CD14-positive monocyte (primary cell): ENCODE measurements around the gene ITGB2. TPM values are rescaled to one million over a fixed set of nuclear protein-coding genes. Genes with fewer than 3 reads are reported as not detected.

Experiments used
- DNase-seq, 3 donors: peaks; one replicate each; pipeline ENCODE4 v3.0.0-alpha.2; 2011 to 2022
- H2AFZ ChIP-seq: 2 replicates; pipeline ENCODE4 v1.6.0; 2012; ENCODE audit warnings: mild to moderate bottlenecking, low read depth, low read length, inconsistent platforms; ENCODE audit not compliant: insufficient read depth, poor library complexity, severe bottlenecking
- H3K27ac ChIP-seq, 2 donors: 1 replicate in 1 of 2; 2 replicates in 1 of 2; pipeline ENCODE4 v1.5.1; 2012 to 2013; ENCODE audit warnings: low read length in 2 of 2, control low read depth in 1 of 2, inconsistent platforms in 1 of 2, low read depth in 1 of 2, mild to moderate bottlenecking in 1 of 2
- H3K27me3 ChIP-seq, 2 donors: one replicate each; pipeline versions ENCODE4 v1.6.0 to v1.6.1; 2011 to 2013; ENCODE audit warnings: low read length in 2 of 2; ENCODE audit not compliant: control insufficient read depth in 2 of 2, insufficient read depth in 2 of 2
- H3K36me3 ChIP-seq, 2 donors: replicated peaks in 1 of 2; 1 replicate in 1 of 2; 2 replicates in 1 of 2; pipeline versions ENCODE4 v1.5.1 to v1.6.1; 2012 to 2013; ENCODE audit warnings: low read length in 2 of 2, control low read depth in 1 of 2, inconsistent platforms in 1 of 2, mild to moderate bottlenecking in 1 of 2; ENCODE audit not compliant: insufficient read depth in 2 of 2, control insufficient read depth in 1 of 2
- H3K4me1 ChIP-seq, 2 donors: 1 replicate in 1 of 2; 2 replicates in 1 of 2; pipeline versions ENCODE4 v1.5.1 to v1.6.1; 2012 to 2013; ENCODE audit warnings: low read length in 2 of 2, control low read depth in 1 of 2, inconsistent platforms in 1 of 2, mild to moderate bottlenecking in 1 of 2, moderate library complexity in 1 of 2; ENCODE audit not compliant: insufficient read depth in 2 of 2, control insufficient read depth in 1 of 2
- H3K4me2 ChIP-seq: replicated peaks from 2 replicates; pipeline ENCODE3; 2012; ENCODE audit warnings: low read length, moderate library complexity, mild to moderate bottlenecking; ENCODE audit not compliant: poor library complexity, severe bottlenecking; ENCODE audit errors: extremely low read depth
- H3K4me3 ChIP-seq, 3 experiments: fragments of 200-600 bp in 1 of 3; sonication (generic) in 1 of 3; replicated peaks in 1 of 3; 1 replicate in 2 of 3; 2 replicates in 1 of 3; pipeline ENCODE4 v1.5.1; 2011 to 2013; ENCODE audit warnings: low read length in 3 of 3, mild to moderate bottlenecking in 3 of 3, control low read depth in 2 of 3, low read depth in 2 of 3, inconsistent platforms in 1 of 3, moderate library complexity in 1 of 3
- H3K79me2 ChIP-seq: 2 replicates; pipeline ENCODE4 v1.6.0; 2012; ENCODE audit warnings: mild to moderate bottlenecking, control low read depth, inconsistent platforms, low read length, moderate library complexity; ENCODE audit not compliant: insufficient read depth
- H3K9ac ChIP-seq: 2 replicates; pipeline ENCODE4 v1.6.0; 2017; ENCODE audit warnings: low read length, mild to moderate bottlenecking; ENCODE audit not compliant: insufficient read depth, poor library complexity, severe bottlenecking
- H3K9me3 ChIP-seq, 2 donors: replicated peaks in 1 of 2; 1 replicate in 1 of 2; 2 replicates in 1 of 2; pipeline versions ENCODE4 v1.5.1 to v1.6.1; 2012 to 2013; ENCODE audit warnings: low read length in 2 of 2, control low read depth in 1 of 2; ENCODE audit not compliant: control insufficient read depth in 1 of 2, insufficient read depth in 1 of 2
- H4K20me1 ChIP-seq: 2 replicates; pipeline ENCODE4 v1.6.0; 2012; ENCODE audit warnings: mild to moderate bottlenecking, low read length, control low read depth, moderate library complexity; ENCODE audit not compliant: insufficient read depth
- H3K27ac Mint-ChIP-seq, 7 donors: one replicate each; pipeline ENCODE4 v1.8.0; 2020; ENCODE audit warnings: mild to moderate bottlenecking in 7 of 7, mixed read lengths in 7 of 7, moderate library complexity in 6 of 7, inconsistent platforms in 2 of 7
- H3K27me3 Mint-ChIP-seq, 3 donors: one replicate each; pipeline ENCODE4 v1.8.0; 2021 to 2022; ENCODE audit warnings: low read depth in 3 of 3, mild to moderate bottlenecking in 3 of 3, mixed read lengths in 3 of 3, moderate library complexity in 3 of 3, inconsistent platforms in 1 of 3
- H3K36me3 Mint-ChIP-seq, 2 donors: one replicate each; pipeline ENCODE4 v1.8.0; 2020; ENCODE audit warnings: mixed read lengths in 2 of 2, inconsistent platforms in 1 of 2, mild to moderate bottlenecking in 1 of 2
- H3K4me1 Mint-ChIP-seq: one replicate; pipeline ENCODE4 v1.8.0; 2020; ENCODE audit warnings: mild to moderate bottlenecking, mixed read lengths
- H3K4me3 Mint-ChIP-seq, 2 donors: one replicate each; pipeline ENCODE4 v1.8.0; 2020; ENCODE audit warnings: mild to moderate bottlenecking in 2 of 2, mixed read lengths in 2 of 2, moderate library complexity in 1 of 2
- H3K9me3 Mint-ChIP-seq, 7 donors: one replicate each; pipeline ENCODE4 v1.8.0; 2020 to 2022; ENCODE audit warnings: mixed read lengths in 7 of 7, mild to moderate bottlenecking in 6 of 7, moderate library complexity in 6 of 7, inconsistent platforms in 2 of 7
- WGBS: methylation state at CpG from one replicate; pipeline ENCODE4 v1.1.5; 2013; ENCODE audit warnings: missing lambda C conversion rate; ENCODE audit not compliant: insufficient coverage; 5-methylcytosine and 5-hydroxymethylcytosine counted together
- intact Hi-C, 2 donors: fragments of 100-400 bp; cut with micrococcal nuclease; formaldehyde crosslinking; loops; one replicate each; pipeline versions ENCODE4 v1.15.0 to v1.15.1; 2023
- polyA plus RNA-seq, 3 donors: library from polyadenylated mRNA; depleted of rRNA in 1 of 3; unstranded in 2 of 3; stranded (reverse) in 1 of 3; fragments of 300-500 nt in 2 of 3; fragments of >200 nt in 1 of 3; fragmentation: Illumina TruSeq in 2 of 3; gene quantifications; 1 replicate in 2 of 3; 2 replicates in 1 of 3; pipeline ENCODE4 v1.2.3, GENCODE V29; 2012 to 2021
- TF ChIP-seq, protein P1 (sequence below): fragments of 200-600 bp; IDR thresholded peaks from one replicate; pipeline ENCODE4 v1.8.0; 2022; ENCODE audit warnings: antibody characterized with exemption, mild to moderate bottlenecking

Gene ITGB2
- polyA plus RNA-seq, 3 donors = 1,470 to 1,628 (median 1,602) TPM

DNA sequence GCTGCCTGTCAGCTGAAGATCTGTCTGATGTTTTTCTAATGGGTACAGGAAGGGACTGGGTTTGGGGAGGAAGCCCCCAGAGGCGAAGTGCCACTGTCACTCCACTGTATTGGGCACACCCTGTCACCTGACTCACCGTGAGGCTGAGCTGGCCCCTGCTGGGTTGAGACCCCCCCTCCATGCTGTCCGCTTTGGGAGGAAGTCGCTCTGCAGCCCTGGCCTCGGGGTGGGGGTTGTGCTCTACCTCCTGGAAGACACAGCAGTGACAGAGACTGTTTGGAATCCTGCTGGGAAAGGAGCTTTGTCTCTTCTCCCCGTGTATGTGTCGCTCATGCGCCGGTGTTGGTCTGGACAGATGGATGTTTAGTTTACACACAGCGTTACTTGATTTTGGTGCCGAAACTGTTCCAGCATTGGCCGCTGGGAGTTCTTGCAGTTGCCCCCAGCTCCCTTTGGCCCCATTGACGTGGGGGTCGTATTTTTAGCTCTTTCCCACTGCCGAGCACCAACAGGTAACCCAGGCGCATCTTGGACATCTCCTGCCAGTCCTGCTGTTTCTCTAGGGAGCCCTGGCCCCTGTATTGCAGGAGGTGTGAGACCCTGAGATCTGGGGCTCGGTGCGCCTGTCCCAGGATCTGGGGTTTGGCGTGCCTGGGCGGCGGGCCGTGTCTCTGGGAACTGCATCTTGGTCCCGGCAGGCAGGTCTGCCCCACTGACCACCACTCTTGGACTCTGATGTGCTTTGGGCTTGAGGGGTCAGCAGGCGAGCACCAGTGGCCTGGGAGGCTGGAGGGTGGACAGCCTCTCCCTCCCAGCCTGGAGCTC is 49.4 kb upstream of the ITGB2 start:
- no peak overlapping the region for H3K4me2 ChIP-seq
- DNase-seq = peak; percentile 79 to 86 (median 81)
- WGBS = 85% methylated on average over 19 of the region's 24 CpGs
- no peaks in the 10 kb centered on the region for H4K20me1 ChIP-seq
- H3K36me3 Mint-ChIP-seq = peaks cover 21 to 49% of the 10 kb centered on the region in 2 donors
- peaks cover 0 to 2% (median 0%) of the 10 kb centered on the region in 7 donors for H3K9me3 Mint-ChIP-seq
- H3K4me3 Mint-ChIP-seq = peak overlapping the region; percentile 54 to 69
- TF ChIP-seq, protein P1, sequence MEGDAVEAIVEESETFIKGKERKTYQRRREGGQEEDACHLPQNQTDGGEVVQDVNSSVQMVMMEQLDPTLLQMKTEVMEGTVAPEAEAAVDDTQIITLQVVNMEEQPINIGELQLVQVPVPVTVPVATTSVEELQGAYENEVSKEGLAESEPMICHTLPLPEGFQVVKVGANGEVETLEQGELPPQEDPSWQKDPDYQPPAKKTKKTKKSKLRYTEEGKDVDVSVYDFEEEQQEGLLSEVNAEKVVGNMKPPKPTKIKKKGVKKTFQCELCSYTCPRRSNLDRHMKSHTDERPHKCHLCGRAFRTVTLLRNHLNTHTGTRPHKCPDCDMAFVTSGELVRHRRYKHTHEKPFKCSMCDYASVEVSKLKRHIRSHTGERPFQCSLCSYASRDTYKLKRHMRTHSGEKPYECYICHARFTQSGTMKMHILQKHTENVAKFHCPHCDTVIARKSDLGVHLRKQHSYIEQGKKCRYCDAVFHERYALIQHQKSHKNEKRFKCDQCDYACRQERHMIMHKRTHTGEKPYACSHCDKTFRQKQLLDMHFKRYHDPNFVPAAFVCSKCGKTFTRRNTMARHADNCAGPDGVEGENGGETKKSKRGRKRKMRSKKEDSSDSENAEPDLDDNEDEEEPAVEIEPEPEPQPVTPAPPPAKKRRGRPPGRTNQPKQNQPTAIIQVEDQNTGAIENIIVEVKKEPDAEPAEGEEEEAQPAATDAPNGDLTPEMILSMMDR = no peak
- peak overlapping the region; percentile 89 to 97 (median 96) for H3K27ac Mint-ChIP-seq
- H3K27ac ChIP-seq = peak overlapping the region; percentile 34 to 93
- peaks cover 1 to 6% (median 4%) of the 10 kb centered on the region in 3 donors for H3K27me3 Mint-ChIP-seq
- H3K36me3 ChIP-seq = peaks cover 3 to 18% of the 10 kb centered on the region in 2 donors
- intact Hi-C loops = loop anchor here in 1 of 2 donors (5.0 kb wide), 3 partner anchors 107 to 847 kb away; partner anchors contain the start of gene POFUT2
- peaks cover 56 to 58% of the 10 kb centered on the region in 2 donors for H3K4me1 ChIP-seq
- H3K79me2 ChIP-seq = peaks cover 4% of the 10 kb centered on the region
- no peak overlapping the region for H3K9ac ChIP-seq
- H3K4me3 ChIP-seq = no peak overlapping the region
- H3K27me3 ChIP-seq = no peaks in the 10 kb centered on the region
- no peaks in the 10 kb centered on the region for H3K9me3 ChIP-seq
- peak overlapping the region; percentile 12 for H2AFZ ChIP-seq
- peaks cover 52% of the 10 kb centered on the region for H3K4me1 Mint-ChIP-seq

DNA sequence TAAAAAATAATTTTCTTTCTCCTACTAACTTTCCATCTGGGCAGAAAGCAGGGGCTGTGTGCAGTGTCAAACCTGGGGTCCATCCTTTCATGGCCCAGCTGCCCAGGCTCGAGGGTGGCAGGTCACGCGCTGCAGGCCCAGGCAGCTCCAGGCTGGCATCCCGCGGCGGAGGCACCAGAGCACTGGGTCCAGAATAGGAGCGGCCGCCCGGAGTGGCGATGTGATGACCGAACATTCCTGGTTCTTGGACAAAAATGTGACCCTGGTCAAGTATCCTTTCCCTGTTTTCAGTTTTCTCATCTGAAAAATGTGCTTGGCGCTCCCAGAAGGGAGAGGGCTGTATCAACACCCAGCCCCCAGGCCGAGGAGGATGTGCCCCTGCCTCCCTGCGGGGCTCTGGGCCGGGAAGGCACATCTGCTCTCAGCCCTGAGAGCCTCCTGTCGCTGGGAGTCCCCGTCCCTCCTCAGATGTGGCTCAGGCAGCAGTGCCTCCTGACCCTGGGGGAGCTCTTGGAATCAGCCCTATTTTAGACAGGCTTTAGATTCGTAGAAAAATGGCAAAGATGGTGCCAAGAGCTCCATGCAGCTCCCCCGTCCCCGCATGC is 48.5 kb upstream of the ITGB2 start:
- Histone ChIP-seq H3K79me2 (peaks cover 4% of the 10 kb centered on the region), H4K20me1 (no peaks in the 10 kb centered on the region), H3K36me3 (peaks cover 0 to 11% of the 10 kb centered on the region in 2 donors), H3K27ac (peak overlapping the region; percentile 82 to 93), H3K4me1 (peaks cover 61 to 64% of the 10 kb centered on the region in 2 donors), H3K9ac (no peak overlapping the region), H3K27me3 (no peaks in the 10 kb centered on the region), H2AFZ (no peak overlapping the region), H3K4me3 (no peak overlapping the region), H3K4me2 (no peak overlapping the region), H3K9me3 (no peaks in the 10 kb centered on the region)
- Mint-ChIP-seq H3K4me3 (peak overlapping the region; percentile 54 to 69), H3K27me3 (peaks cover 1 to 7% (median 6%) of the 10 kb centered on the region in 3 donors), H3K4me1 (peaks cover 60% of the 10 kb centered on the region), H3K9me3 (peaks cover 0 to 2% (median 0%) of the 10 kb centered on the region in 7 donors), H3K36me3 (peaks cover 28 to 43% of the 10 kb centered on the region in 2 donors), H3K27ac (peak overlapping the region; percentile 91 to 97 (median 96))
- DNase-seq = no peak
- TF ChIP-seq, protein P1 = no peak
- intact Hi-C loops = loop anchor here in 1 of 2 donors (5.0 kb wide), 3 partner anchors 108 to 848 kb away; partner anchors contain the start of gene POFUT2
- WGBS = 92% methylated on average over 17 of the region's 20 CpGs
